Measurements from ENCODE around the gene VMAC.
"Not testable (repeated sequence)": the region's sequence is repeated elsewhere in the genome, so short reads cannot be mapped to it uniquely, and the experiment has no call there.

VMAC gene

DNA sequence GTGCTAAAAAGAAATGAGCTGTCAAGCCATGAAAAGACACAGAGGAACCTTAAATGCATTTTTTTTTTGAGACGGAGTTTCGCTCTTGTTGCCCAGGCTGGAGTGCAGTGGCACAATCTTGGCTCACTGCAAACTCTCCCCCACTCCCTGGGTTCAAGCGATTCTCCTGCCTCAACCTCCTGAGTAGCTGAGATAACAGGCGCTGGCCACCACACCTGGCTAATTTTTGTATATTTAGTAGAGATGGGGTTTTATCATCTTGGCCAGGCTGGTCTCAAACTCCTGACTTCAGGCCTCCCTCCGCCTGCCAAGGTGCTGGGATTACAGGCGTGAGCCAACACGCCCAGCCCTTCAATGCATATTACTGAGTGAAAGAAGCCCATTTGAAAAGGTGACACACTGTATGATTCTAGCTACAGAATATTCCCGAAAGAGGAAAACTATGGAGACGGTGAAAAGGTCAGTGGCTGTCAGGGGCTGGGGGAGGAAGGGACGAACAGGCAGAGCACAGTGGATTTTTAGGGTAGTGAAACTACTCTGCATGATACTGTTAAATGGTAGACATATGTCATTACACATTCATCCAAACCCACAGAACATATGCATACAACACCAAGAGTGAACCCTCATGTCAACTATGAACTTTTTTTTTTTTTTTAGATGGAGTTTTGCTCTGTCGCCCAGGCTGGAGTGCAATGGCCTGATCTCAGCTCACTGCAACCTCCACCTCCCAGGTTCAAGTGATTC lies 20.4 kb upstream of the VMAC start:
- not testable (repeated sequence) for DNase-seq

DNA sequence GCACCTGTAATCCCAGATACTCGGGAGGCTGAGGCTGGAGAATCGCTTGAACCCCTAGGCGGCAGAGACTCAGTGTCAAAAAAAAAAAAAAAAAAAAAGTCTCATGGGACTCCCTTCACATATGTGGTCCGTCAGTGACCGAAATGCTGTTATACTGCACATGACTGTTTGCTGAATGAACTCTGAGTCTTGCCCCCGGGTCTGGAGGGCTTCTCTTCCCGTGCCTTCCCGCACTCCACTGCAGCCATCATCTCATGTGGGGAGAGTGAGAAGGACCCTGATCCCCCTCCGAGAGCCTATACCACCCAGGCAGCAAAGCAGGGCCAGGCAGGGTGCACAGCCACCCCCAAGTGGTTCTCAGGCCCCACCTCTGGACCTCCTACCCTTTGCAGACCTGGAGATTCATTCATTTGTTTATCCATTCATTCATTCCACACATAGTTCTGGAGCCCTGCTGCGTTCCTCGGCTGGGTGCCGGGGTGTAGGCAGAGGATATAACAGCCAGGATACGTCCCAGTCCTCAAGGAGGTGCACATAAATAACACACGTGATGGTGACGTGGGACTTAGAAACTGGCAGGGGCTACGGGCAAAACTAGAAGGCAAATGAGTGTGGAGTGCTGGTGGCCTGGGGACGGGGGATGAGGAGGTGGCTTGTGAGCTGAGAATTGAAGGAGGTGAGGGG lies 15.2 kb upstream of the VMAC start:
- no peak for DNase-seq

DNA sequence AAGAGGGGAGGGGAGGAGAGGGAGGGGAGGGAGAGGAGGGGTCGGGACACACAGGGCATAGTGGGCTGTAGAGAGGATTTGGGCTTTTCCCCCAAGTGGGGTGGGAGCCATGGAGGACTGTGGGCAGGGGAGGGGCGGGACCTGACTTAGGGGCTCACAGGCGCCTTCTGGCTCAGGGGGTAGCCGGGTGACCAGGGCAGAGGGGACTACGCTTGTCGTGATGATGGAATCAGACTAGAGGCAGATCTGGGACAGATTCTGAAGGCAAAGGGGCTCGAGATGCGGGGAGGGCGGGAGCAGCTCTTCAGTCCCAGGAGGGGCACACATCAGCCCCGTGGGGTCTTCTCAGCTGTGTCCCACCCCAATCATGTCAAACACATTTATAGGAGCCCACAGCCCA lies 14.6 kb upstream of the VMAC start:
- DNase-seq, result no peak

DNA sequence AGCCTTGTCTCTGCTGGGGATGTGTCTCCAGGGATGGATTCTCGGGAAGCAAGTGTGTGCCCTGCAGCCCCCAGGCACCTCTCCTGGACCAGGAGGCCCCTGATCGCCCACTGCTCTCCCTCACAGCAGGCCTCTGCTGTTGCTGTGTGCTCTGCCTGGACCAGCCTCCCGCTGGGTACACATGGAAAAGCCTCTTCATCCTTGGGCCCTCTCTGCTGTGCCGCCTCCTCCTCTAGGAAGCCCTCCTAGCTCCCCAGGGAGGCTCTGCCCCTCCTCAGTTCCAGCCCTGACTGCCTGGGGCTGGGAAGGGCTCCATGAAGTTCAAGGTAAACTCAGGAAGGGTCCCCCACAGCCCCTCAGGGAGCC lies 13.1 kb upstream of the VMAC start:
- no peak for DNase-seq

DNA sequence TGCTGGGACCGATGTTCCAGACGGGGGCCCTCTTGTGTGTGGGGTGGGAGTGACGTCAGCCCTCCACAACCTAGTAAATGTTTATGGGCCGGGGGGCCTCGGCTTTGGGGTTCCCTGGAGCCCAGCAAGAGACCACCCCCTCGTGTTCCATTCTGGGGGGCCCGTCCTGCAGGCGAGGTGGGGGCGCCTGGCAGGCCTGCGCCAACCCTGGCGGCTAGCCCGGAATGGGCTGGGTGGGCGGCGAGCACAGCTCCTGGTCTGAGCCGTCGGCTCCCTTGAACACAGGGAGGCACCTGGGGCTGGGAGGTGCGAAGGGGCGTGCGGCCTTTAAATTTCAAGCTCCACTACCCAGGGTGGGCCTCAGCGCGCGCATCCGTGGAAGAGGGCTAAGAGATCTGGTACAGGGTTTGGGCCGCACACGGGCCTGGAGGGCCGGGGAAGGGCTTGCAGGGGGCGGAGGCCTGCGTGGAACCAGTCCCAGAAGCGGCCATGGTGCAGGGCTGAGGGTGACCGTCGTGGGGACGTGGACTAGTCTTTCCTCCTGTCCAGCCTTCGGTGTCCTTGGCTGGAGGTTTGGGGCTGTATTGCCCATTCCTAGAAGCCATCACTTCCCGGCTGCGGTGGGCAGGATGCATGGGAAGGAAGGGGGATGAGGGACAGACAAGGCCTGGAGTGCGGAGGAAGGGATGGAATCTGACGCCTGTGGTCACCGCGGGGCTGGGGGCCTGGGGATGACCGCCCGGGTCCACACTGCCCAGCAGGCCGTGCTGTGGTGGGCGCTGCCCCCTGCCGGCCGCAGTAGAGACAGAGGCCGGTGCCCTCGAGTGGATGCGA lies 12.5 kb upstream of the VMAC start:
- peak; percentile 38 for DNase-seq

DNA sequence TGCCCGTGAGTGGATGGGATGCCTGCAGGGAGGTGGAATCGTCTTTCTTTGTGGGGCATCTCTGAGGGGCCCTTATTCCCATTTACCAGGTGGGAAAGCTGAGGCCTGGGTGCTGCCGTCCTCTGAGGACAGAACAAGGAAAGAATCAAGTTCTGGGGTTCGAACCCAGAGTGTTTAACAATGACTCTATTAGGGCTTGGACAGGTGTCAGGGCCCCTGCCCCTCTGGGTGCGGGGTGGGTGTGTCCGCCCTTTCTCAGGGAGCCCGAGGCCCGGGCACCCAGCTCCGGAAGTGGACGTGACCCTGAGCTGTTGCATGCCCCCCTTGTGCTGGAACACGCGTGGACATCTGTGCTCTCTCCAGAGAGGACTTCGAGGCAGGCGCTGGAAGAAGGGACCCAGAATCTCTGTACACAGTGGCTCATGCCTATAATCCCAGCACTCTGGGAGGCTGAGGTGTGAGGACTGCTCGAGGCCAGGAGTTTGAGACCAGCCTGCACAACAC lies 11.8 kb upstream of the VMAC start:
- no peak for DNase-seq

DNA sequence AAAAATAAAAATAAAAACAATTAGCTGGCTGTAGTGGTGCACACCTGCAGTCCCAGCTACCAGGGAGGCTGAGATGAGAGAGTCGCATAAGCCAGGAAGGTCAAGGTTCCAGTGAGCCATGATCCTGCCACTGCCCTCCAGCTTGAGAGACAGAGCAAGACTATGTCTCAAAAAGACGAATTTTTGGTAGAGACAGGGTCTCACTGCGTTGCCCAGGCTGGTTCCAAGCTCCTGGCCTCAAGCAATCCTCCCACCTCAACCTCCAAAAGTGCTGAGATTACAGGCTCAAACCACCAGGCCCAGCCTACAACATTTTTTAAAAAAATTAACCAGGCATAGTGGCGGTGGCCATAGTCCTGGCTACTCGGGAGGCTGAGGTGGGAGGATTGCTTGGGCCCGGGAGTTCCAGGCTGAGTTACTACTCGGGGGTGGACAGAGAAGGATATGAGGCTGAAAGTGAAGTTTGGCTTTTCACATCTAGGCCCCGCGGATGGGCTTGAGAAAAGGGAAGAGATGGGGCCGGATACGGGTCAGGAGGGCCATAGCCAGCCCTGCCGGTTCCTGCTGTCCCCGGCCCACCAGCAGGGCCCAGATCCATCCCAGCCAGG lies 11.3 kb upstream of the VMAC start:
- no peak for DNase-seq

DNA sequence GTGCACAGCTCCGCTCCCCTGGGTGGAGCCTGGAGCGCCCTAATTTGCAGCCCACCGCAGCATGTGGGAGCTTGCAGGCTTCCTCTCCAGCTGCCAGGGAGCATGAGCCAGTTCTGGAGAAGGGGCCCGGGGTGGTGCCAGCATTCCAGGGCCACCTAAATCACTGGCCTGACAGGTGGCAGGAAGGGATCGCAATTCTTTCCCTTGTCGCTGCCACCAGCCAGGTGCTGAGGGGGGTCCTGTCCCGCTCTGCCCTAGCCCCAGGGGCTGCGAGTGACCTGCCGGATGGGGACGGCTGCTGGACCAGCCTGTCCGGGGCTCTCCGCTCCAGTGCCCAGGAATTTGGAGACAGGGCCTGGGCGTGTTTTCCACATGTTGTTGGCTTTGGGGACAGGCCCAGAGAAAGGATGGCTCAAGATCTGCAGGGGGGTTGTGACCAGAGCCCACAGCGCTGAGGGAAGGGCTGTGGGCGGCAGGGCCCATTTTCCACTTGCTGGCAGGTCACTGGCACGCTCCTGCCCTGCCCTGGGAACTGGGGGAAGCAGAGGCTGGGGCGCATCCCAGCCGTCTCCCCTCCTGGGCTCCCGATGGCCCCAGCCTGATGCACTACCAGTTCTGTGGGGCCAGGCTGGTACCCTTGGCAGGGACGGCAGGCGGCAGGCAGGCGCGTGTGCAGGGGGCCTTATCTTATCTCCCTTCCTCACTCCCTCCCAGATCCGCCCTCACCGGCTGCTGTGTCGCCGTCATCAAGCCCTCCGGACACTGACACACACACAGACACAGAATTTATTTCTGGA lies 10.6 kb upstream of the VMAC start:
- no peak for DNase-seq

DNA sequence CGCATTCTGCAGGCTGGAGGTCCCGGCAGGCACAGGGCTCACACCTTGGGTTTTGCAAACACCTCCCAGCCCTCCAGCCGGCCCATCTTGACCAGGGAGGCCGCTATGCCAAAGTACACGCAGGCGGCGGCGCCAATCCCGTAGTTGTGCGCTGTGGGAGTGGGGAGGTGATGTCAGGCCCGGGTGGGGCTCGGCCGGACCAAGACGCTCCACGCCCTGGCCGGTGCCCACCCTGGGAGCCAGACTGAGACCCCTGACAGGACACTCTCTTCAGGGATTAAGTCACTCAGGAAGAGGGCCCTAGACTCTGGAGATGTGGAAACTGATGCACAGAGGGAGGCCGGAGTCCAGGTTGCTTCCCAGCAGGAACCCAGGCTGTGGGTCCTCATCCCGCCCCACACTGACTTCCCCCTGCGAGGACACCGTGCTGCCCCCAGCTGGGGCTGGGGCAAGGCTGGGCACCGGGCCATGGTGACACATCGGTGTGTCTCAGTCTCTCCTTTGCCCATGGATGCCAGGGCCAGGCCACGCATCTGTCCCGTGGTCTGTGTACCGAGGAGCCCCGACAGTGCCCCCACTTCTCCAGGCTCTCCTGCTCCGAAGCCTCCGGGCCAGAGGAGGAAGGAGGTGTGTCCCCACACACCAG lies 9.8 kb upstream of the VMAC start:
- DNase-seq, result no peak

DNA sequence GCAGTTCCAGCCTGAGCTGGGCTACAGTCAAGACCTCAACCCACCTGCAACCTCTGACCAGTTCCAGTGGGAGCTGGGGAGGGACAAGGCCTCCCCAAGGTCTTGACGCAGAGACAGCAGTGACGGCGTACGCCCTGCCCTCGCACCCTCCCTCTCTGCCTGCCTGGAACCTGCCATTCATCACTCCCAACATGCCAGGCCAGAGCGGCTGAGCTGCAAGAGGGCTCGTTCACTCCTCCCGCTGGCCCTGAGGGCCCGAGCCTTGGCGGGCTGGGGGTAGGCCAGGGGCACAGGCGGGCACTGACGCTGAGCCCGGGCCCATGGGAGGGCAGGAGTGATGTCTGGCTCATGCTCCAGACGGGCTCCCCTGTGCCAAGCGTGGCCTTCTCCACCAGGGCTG lies 9.3 kb upstream of the VMAC start:
- no peak for DNase-seq

DNA sequence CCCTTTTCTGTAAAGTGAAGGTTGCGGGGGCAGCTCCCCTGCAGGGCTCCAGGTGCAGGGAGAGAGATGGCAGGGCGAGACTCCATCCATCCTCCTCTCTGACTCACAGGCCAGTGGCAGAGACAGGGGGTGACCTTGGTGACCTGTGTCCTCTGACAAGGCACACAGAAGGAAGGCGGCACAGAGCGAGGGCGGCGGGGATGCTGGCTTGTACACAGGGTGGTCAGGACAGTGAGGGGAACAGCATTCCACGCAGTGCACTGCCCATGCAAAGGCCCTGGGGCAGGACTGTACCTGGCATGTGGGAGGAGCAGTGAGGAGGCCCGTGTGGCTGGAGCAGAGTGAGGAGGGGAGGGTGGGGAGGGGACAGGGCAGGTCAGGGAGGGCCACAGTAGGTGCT lies 8.8 kb upstream of the VMAC start:
- no peak for DNase-seq

DNA sequence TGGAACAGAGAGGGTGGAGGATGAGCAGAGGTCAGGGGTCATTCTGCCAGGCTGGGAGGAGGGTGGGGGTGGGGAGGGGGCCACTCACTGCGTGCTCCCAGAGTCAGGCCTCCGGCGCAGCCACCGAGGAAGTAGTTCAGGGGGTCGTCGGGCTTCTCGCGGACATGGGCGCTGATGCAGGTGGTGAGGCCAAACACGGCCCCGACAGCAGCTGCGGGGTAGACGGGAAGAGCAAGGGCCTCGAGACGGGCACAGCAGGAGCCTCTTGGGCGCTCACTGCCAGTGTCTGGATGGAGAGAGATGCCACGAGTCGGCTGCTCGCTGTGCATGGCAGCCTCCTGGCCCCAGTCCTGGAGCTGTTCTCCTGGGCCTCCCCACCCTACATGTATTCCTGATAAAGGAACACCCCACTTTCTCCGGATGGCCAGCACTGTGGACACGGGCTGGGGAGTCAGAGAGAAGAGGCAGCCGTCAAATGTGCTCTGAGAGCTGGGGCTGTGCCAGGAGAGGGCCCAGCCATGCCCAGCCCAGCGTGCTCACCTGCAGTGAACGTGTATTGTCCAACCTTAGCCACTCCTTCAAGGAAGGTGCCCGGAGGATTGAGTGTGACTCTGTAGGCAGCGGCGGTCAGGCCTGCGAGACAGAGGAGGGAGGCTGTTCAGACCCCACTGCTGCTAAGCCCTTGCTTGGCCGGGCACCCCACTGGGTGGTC lies 8.2 kb upstream of the VMAC start:
- no peak for DNase-seq

DNA sequence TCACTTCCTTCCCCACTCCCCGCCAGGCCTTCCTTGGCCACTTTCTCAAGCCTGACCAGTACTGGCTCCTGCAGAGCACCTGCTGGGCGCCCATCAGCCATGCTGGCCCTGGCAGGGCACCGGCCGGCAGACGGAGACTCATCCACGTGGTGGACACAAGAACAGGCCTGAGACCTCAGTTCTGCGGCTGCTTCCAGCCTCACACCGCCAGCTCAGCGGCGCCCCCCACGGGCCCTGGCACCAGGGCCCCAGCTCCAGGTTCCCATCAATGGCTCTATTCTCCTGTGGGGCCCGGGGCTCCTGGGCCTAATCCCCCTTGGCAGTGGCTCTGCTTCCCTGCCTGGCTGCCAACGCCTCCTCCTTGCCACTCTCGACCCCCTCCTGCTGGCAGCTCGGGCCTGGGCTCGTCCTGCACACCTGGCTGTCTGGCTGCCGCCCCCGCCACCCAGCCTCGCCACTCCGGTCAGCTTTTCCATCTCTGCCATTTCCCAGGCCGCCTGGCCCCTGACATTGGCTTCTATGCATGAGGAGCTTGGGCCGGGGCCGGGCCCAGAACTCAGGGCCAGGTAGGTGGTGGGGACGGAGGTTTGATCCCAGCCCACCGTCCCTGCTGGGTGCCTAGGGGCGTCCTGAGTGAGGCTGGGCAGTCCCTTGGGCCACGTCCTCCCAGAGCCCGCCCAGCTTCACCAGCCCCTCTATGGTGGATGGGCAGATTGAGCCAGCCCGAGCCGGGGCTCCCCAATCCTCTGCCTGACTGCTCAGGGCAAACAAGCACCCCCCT lies 7.3 kb upstream of the VMAC start:
- DNase-seq, result no peak

DNA sequence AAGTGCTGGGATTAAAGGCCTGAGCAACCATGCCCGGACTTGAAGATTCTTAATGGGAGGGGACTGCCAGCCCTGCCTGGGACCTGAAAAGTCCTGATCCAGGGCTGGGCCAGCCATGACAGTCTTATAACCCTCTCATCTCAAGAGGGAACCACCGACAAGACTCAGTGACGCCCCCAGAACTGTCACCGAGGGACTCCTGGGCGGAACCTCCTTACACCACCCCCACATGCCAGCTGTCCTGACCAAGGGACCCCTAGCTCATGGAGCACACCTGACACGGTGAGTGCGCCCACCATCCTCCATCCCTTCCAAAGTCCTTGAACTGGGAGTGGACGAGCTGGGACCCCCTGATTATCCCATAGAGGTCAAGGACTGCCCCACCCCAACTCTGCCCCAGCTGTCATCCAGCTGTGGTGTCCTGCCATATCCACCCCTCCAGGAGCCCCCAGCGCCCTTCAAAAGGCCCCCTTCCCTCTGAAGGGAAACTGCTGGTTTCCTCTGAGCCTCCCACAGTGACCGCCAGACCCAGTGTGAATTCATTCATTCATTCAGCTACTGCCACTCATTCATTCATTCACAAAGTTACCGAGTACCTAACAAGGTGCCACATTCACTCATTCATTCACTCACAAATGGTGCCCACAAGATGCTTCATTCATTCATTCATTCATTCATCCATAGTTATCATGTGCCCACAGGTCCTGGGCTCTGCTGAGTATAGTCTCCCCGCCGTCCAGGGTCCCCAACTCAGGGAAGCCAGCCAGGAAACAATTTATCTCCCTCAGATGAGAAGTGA lies 4.7 kb upstream of the VMAC start:
- DNase-seq, result no peak

DNA sequence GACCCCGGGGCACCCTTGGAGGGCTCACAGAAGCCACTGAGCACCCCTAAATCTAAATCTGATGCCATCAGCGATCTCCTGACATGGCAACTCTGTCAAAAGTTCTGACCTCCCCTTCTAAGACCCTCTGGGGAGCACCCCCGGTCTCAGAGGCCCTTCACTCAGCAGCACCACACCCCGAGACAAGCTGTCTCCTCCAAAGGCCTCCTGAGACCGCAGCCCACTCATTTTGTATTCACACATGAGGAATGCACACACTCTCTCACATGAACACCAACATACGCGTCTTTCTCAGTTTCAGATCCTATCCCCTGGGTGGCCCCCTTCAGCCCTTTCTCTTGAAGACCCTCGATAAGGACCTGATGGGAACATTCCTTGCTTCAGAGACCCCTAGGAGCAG lies 3.7 kb upstream of the VMAC start:
- DNase-seq, result no peak

DNA sequence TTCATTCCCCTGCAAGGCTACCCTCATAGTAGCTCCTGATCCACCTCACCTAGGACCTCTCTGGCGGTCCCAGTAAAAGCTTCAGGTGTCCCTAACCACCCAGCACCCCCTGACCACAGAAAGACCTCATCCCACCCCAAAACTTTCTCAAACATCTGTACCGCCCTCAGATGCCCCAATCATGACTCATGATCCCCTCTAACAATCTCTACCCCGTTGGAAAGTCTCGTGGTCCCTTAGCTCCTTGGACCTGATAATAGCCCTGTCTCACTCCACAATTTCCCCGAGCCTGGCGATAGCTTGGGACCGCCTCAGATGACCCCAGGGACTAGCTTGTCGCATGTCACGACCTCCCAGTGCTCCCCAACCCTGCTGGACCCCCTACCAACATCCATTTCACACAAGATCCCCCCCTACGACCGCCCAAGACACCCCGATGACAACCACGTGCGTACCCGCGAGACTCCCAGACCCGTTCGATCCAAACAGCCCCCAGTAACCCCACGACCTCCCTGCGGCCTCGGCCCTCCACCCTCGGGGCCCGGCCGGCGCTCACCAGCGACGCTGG lies 1.5 kb upstream of the VMAC start:
- DNase-seq, result no peak

DNA sequence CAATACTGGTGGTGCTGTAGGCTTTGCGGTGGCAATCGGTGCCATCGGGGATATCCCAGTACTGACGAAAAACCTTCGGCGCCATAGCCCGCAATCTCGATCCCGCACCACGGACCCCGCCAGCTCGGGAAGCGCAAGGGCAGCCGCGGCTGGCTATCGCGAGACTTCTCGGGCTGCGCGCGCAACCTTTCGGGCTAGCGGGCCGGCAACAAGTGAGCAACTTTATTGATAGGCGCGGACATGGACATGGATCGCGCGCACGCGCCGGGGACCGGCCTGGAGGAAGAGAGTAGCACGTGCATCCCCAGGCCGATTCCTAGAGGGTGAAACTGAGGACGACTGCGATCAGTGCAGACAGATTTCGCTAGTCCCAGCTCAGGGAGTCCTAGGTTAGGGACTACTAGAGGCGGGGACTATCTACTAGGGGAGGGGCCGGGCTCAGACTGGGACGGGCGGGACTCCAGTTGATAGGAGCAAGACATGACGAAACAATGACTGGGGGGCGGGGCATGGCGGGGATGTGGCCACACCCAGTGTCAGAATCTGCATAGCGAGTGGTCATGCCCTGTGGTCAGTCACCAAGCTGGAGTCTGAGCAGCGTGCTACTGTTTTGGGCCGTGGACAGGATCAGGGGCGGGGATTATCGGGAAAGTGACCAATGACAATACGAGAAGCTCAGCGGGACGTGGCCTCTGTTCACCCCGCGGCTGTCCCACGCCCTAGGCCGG lies 884 bp upstream of the VMAC start, which contains the start of gene NDUFA11:
TSS of gene NDUFA11 (minus strand) at position 167 of the 728 bp plus-strand sequence. CDS start at position 85, 82 bp downstream.
- DNase-seq, result peak; percentile 92

DNA sequence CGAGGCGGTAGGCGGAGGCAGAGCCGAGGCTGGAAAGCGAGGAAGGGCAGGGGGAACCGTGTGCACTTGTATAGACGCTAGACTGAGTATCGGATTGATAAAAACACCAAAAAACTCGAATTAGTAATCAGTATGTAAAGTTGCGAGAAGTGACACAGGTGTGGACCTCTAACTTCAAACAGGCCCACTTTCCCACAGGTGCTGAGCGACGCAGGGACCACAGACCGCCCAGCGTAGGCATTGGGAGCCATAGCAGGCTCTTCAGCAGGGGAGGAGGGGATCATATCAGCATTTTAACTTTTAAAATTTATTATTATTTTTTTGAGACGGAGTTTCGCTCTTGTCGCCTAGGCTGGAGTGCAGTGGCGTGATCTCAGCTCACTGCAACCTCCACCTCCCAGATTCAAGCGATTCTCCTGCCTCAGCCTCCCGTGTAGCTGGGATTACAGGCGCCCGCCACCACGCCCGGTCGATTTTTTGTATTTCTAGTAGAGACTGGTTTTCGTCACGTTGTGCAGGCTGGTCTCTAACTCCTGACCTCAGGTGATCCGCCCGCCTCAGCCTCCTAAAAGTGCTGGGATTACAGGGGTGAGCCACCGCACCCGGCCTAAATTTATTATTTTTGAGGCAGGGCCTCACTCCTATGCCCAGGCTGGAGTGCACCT lies 574 bp downstream of the VMAC start:
- DNase-seq, result no peak

Measured in NCI-H146 (cell line).